Stimulated activated CD4-positive, alpha-beta T cell treated with anti-CD3 and anti-CD28 coated beads, Interleukin-15, amount 100 ng/mL, for 1 hour (primary cell): ENCODE data around the gene CIP2A.

Experiments
- DNase-seq, 2 donors: peaks; one replicate each; pipeline ENCODE4 v3.0.0-alpha.2; 2020; ENCODE audit warnings: low read depth in 1 of 2, low spot score in 1 of 2

The CIP2A gene

DNA sequence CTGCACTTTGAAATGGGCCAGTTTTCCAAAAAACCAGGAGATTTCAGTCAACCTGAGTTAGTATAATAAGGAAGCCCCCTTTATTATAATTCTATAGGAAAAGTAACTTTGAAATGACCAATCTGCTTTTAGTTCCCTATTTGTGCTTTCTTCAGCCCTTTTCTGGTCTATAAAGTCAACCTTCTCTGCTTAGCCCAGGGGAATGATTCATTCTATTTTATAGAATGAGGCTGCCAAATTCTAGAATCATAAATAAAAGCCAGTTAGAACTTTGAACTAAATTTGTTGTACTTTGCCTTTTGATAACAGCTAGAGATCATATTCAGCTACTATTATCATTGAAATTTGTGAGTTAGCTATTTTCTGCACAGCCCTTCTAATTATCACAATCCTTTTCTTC, 24.7 kb downstream of the CIP2A start:
- no peak for DNase-seq

- DNase-seq: no peak
These were observed 26.7 kb downstream of the CIP2A start for GRCh38 chr3:108562565-108562964.

DNA sequence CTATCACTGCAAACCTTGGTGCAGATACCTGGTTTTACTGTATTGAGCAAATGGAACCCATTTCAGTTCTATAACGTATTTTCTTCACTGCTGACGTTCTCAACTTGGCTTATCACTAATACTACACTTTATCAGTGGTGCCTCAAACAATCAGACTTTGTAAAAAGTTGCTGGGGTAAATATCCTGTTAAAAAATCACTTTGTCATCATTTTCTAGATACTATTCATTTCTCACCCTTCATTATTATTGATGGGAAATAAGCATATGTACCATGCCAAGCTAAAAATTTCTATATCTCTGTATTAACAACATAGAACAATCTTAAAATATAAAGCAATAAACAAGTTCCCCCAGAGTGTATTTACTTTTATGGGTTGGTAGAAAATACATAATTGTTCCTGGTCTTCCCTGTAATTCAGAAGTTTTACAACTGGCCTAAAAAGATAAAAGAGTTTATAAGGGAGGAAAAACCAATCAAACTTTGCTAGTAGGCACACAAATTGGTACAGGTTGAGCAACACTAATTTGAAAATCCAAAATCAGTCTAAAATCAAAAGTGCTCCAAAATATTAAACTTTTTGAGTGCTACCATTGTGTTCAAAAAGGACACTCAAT, 33.2 kb downstream of the CIP2A start:
- DNase-seq: no peak

- DNase-seq: no peak
These were observed 34.2 kb downstream of the CIP2A start for GRCh38 chr3:108554913-108555571.

- DNase-seq: no peak
These were observed 35.0 kb downstream of the CIP2A start for GRCh38 chr3:108554229-108554628.

GRCh38 chr3:108552267-108553159, 36.7 kb downstream of the CIP2A start:
- DNase-seq: no peak

- no peak for DNase-seq
These were observed 40.4 kb downstream of the CIP2A start for GRCh38 chr3:108548886-108549285.

- no peak for DNase-seq
These were observed 40.9 kb downstream of the CIP2A start for GRCh38 chr3:108548304-108548703.

GRCh38 chr3:108546692-108547091, 42.5 kb downstream of the CIP2A start:
- no peak for DNase-seq

GRCh38 chr3:108546247-108546646, 43.0 kb downstream of the CIP2A start:
- no peak for DNase-seq

- DNase-seq: no peak
These were observed 51.2 kb downstream of the CIP2A start for GRCh38 chr3:108538083-108538482.

DNA sequence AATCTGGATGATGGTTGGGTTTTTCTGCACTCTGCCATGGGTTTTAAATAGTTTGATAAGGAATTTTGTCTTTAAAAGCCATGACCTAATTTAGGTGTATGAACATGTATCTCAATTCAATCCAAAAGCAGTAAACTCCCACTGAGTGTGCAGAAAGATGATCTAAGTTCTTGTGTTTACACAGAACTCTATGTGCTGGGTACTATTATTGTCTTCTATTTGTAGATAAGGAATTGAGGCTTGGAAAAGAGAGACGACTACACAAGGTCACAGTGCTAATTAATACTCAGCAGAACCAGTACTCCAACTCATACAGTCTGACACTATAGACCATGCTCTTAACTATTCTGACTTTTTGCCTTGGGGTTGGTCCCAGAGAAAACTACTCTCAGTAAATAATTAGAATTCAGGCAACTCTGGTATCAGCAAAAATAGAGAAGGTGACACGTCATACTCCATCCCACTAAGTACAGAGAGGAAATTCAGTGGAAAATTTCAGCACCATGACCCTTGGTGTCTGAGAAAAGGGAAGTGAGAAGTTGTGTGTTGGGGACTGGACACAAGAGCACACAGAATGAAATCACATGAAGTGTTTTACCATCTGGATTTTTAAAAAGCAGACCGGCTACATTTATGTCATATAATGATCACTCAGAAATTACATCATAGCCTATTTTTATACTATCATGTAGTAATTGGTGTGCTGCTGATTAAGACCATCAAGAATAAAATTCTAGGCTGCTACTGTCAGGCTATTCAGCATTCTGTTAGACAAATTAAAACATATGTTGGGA, 60.6 kb downstream of the CIP2A start:
- DNase-seq: no peak

GRCh38 chr3:108527817-108528216, 61.4 kb downstream of the CIP2A start:
- DNase-seq: no peak

GRCh38 chr3:108527109-108527508, 62.1 kb downstream of the CIP2A start:
- no peak for DNase-seq

DNA sequence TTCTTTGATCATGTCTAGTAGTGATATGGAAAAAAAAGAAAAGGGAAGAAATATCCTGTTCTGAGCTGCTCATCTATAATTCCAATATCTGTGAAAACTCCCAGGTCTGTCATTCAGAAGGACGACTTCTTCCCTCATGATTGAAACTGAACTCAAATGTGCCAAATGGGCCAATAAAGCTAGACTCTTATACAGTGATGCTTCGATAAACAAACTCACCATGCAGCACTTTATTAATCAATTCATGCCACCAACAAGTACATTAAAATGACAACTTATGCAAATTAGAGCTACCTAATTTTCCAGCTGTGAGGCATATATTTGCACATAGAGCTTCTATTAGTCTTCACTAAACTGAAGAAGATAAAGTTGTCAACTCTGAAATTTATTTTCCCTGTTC, 63.3 kb downstream of the CIP2A start:
- DNase-seq: no peak

- DNase-seq: no peak
These were observed 64.0 kb downstream of the CIP2A start for GRCh38 chr3:108525256-108525655.

DNA sequence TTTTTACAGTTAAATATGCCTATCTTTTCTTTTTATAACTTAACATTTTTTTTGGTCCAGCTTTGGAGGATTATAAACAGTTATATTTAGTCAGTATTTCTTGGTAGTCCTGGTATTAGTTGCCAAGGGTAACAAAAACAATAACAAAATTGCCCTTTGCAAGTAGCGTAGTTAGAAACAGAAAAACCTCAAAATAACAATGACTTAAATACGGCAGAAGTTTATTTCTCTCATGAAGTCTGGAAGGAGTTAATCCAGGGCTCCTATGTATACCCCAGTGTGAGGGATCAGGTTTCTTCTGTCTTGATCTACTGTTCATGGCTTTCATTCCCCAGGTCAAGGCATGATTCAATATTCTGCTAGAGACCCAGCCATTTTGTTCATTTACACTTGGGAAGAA, 64.7 kb downstream of the CIP2A start:
- DNase-seq: no peak

DNA sequence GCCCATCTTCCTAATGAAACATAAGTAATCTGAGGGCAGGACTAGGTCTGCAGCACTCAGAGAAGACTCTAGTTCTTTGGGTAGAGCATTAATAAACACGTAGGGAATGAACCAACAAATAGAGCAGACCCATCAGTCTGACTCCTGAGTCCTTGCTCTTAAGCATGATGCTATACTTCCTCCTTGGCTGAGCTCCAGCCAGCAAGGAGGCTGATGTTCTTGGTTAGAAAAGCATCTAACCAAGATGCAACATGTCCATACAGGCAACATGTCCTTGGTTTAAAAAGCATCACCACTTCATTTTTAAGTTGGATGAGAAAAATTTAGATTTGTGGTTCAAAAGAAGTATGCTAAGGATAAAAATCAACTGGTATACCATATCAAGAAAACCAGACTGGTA, 70.3 kb downstream of the CIP2A start:
- no peak for DNase-seq

GRCh38 chr3:108516881-108517280, 72.4 kb downstream of the CIP2A start:
- no peak for DNase-seq

- DNase-seq: no peak
These were observed 75.3 kb downstream of the CIP2A start for GRCh38 chr3:108513961-108514360.

GRCh38 chr3:108512671-108513070, 76.6 kb downstream of the CIP2A start:
- no peak for DNase-seq
